Gastrocnemius medialis (tissue), 4 donors: ENCODE data around the gene RBBP8.
"Not testable (repeated sequence)": the region's sequence is repeated elsewhere in the genome, so short reads cannot be mapped to it uniquely, and the experiment has no call there.

ENCODE experiments used
- CTCF ChIP-seq, 5 experiments: fragments of 450-650 bp in 3 of 5; fragments of 200-600 bp in 2 of 5; sonication (generic) in 2 of 5; IDR thresholded peaks in 4 of 5; conservative IDR thresholded peaks in 1 of 5; 1 replicate in 4 of 5; 2 replicates in 1 of 5; pipeline ENCODE4 v1.5.1; 2016 to 2019; ENCODE audit warnings: antibody characterized with exemption in 5 of 5, mild to moderate bottlenecking in 3 of 5, moderate library complexity in 3 of 5
- POLR2A ChIP-seq, 2 donors: fragments of 450-650 bp; IDR thresholded peaks; one replicate each; pipeline ENCODE4 v1.6.1; 2017; ENCODE audit warnings: antibody characterized with exemption in 2 of 2, mild to moderate bottlenecking in 2 of 2, moderate library complexity in 2 of 2

- not testable (repeated sequence) for TF ChIP-seq POLR2A (IDR thresholded peaks at IDR 0.05); CTCF (IDR thresholded peaks at IDR 0.05 in 4 of 5, conservative IDR thresholded peaks at IDR 0.05 in 1 of 5)
Measured at GRCh38 chr18:22903248-22903647, 29.9 kb upstream of the RBBP8 start.
